Lower leg skin (tissue), 3 donors: ENCODE measurements around the gene LIG3.

ENCODE experiments used
- CTCF ChIP-seq, 3 donors: fragments of 450-650 bp; IDR thresholded peaks; one replicate each; pipeline ENCODE4 v1.5.1; 2016; ENCODE audit warnings: antibody characterized with exemption in 3 of 3, mild to moderate bottlenecking in 3 of 3, moderate library complexity in 2 of 3
- POLR2A ChIP-seq, 2 donors: fragments of 450-650 bp; IDR thresholded peaks; one replicate each; pipeline ENCODE4 v1.6.1; 2016 to 2017; ENCODE audit warnings: antibody characterized with exemption in 2 of 2, mild to moderate bottlenecking in 1 of 2, moderate library complexity in 1 of 2

DNA sequence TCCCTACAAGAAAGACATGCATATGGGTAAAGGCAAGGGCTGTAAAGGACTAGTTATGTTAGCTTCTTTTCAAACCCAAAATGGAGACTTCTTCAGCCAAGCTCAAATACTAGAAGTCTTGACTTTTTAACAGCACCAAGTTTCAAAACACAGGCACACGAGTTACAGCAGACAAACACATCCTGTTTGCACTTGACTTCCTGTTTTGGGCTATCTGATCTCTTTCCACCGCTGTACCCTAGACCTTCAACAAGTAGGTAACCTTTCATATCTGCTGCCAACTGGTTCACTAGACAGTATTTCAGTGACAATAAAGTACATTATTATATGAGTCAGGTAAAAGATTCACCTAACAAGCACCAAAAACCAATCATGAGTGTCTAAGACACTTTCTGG lies 70.9 kb downstream of the LIG3 start:
- TF ChIP-seq CTCF (IDR thresholded peaks at IDR 0.05): no peak
- no peak for TF ChIP-seq POLR2A (IDR thresholded peaks at IDR 0.05)
